ENCODE data around the gene PRKAG2. TPM values are rescaled to one million over a fixed set of nuclear protein-coding genes. Genes with fewer than 3 reads are reported as not detected.
A peak's percentile ranks its signal among the peaks of the same experiment; 100 is the strongest.

The PRKAG2 gene
- total and polyA plus RNA-seq, 2 of the 8 experiments (the other 6 are each of a cell fraction or from before 2014, with no cell fraction given) = 7.5 to 18.1 TPM

- WGBS, 2 experiments (ENCODE audit: extremely low coverage in 1 of 2, insufficient coverage in 1 of 2, insufficient read length in 1 of 2, insufficient replicate concordance in 2 of 2, low coverage in 1 of 2, low lambda C conversion rate in 2 of 2, missing lambda C conversion rate in 1 of 2) = 77% methylated on average over 23 of the region's 23 CpGs; no CpG with 5 or more reads in 1 of the 2 experiments
- Histone ChIP-seq H3K4ac (replicated peaks; ENCODE audit: insufficient read length, low read depth, low read length) (no peak overlapping the region), H2AK5ac (ENCODE audit: low read depth, low read length) (no peak overlapping the region), H2BK20ac (ENCODE audit: low read length) (no peak overlapping the region), H4K5ac (ENCODE audit: insufficient read length, low read depth, low read length) (no peak overlapping the region), H3K23ac (ENCODE audit: insufficient read length) (no peak overlapping the region), H4K20me1 (replicated peaks in 1 of 2; ENCODE audit: control insufficient read depth in 1 of 2, insufficient read depth in 2 of 2, low read length in 2 of 2) (no peaks in the 10 kb centered on the region), H2BK5ac (ENCODE audit: low read depth, low read length) (no peak overlapping the region), H4K8ac (ENCODE audit: extremely low read depth, insufficient read depth, low read length) (peak overlapping the region; percentile 18; the same call in 1 of the 2 replicates), H2BK120ac (replicated peaks; ENCODE audit: low read depth, low read length) (no peak overlapping the region), H3K56ac (replicated peaks; ENCODE audit: insufficient read length, low read depth, low read length) (peak overlapping the region; percentile 6), H3K9ac (replicated peaks in 1 of 4; ENCODE audit: extremely low read depth in 1 of 4, low read depth in 3 of 4, low read length in 3 of 4) (no peak overlapping the region), H3K4me2 (ENCODE audit: insufficient read depth in 1 of 2, low read depth in 2 of 2, low read length in 2 of 2) (no peak overlapping the region), H3K23me2 (ENCODE audit: low read depth, low read length) (no peaks in the 10 kb centered on the region), H2BK12ac (ENCODE audit: low read depth, low read length) (no peak overlapping the region), H2BK15ac (ENCODE audit: low read length) (no peak overlapping the region), H2AFZ (ENCODE audit: low read length) (no peak overlapping the region), H3K4me1 (replicated peaks in 1 of 4; ENCODE audit: control insufficient read depth in 3 of 4, insufficient read depth in 4 of 4, low read length in 3 of 4) (peaks cover 0 to 3% (median 1%) of the 10 kb centered on the region in 4 experiments; a peak in 2 of 7 replicates), H3K4me3 (ENCODE audit: extremely low read depth in 1 of 4, insufficient read depth in 2 of 4, low read depth in 3 of 4, low read length in 4 of 4) (no peak overlapping the region), H3K14ac (ENCODE audit: insufficient read length) (no peak overlapping the region), H3K18ac (ENCODE audit: extremely low read depth, low read length) (no peak overlapping the region), H3K27me3 (replicated peaks in 1 of 4; ENCODE audit: control insufficient read depth in 3 of 4, extremely low read depth in 1 of 4, insufficient read depth in 3 of 4, low read length in 3 of 4) (no peaks in the 10 kb centered on the region), H3K27ac (ENCODE audit: low read depth, low read length) (no peak overlapping the region), H3K79me1 (ENCODE audit: low read depth, low read length) (no peaks in the 10 kb centered on the region), H3K9me3 (ENCODE audit: insufficient read depth in 2 of 2, low read depth in 1 of 2, low read length in 1 of 2) (no peaks in the 10 kb centered on the region), H4K91ac (replicated peaks; ENCODE audit: insufficient read length, low read length) (no peak overlapping the region), H3K36me3 (ENCODE audit: control insufficient read depth in 2 of 4, insufficient read depth in 4 of 4, low read length in 3 of 4) (no peaks in the 10 kb centered on the region), H3K79me2 (ENCODE audit: control insufficient read depth in 1 of 2, insufficient read depth in 2 of 2, low read length in 2 of 2) (no peaks in the 10 kb centered on the region)
- FAIRE-seq (no peak), DNase-seq (ENCODE audit: low read depth in 1 of 2, low spot score in 2 of 2) (no peak)
- TF ChIP-seq ZNF274 (IDR thresholded peaks at IDR 0.05; ENCODE audit: borderline replicate concordance, extremely low read depth, low read length) (no peak), MAX (IDR thresholded peaks at IDR 0.05) (no peak), RAD21 (IDR thresholded peaks at IDR 0.05 in 1 of 2, conservative IDR thresholded peaks at IDR 0.05 in 1 of 2; ENCODE audit: low read depth in 2 of 2, low read length in 2 of 2) (no peak; a peak in 1 of 4 replicates)
- TF ChIP-seq, protein P1, sequence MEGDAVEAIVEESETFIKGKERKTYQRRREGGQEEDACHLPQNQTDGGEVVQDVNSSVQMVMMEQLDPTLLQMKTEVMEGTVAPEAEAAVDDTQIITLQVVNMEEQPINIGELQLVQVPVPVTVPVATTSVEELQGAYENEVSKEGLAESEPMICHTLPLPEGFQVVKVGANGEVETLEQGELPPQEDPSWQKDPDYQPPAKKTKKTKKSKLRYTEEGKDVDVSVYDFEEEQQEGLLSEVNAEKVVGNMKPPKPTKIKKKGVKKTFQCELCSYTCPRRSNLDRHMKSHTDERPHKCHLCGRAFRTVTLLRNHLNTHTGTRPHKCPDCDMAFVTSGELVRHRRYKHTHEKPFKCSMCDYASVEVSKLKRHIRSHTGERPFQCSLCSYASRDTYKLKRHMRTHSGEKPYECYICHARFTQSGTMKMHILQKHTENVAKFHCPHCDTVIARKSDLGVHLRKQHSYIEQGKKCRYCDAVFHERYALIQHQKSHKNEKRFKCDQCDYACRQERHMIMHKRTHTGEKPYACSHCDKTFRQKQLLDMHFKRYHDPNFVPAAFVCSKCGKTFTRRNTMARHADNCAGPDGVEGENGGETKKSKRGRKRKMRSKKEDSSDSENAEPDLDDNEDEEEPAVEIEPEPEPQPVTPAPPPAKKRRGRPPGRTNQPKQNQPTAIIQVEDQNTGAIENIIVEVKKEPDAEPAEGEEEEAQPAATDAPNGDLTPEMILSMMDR (IDR thresholded peaks at IDR 0.05; ENCODE audit: control extremely low read depth in 1 of 3, insufficient read depth in 1 of 3, low read depth in 1 of 3, low read length in 3 of 3) = peak in 1 of 3 experiments; percentile 5; a peak in 1 of 4 replicates
- ChIA-PET CTCF (ENCODE audit: partially characterized antibody) (interaction anchor here (0.6 to 2.4 kb wide), 12 partner anchors 11 to 159 kb away, joined by 3 to 9 read pairs (median 3); no protein-coding TSS in a partner anchor), POLR2A (ENCODE audit: partially characterized antibody) (interaction anchor here (1.4 kb wide), 1 partner anchor 9 kb away, joined by 4 read pairs; no protein-coding TSS in a partner anchor)
Measured at GRCh38 chr7:151725844-151726651, 150.9 kb downstream of the PRKAG2 start.

All from H1 (cell line).